ENCODE results near the gene MGAT3.

The MGAT3 gene

GRCh38 chr22:39458444-39459083, 1.8 kb downstream of the MGAT3 start:
- Histone ChIP-seq H3K27me3 (ENCODE audit: insufficient read depth, low read length, poor library complexity) (peaks cover 3% of the 10 kb centered on the region), H3K79me2 (ENCODE audit: insufficient read depth, low read length) (no peaks in the 10 kb centered on the region), H3K27ac (ENCODE audit: low read length) (no peak overlapping the region), H3K4me3 (ENCODE audit: low read depth in 1 of 2, low read length in 2 of 2) (no peak overlapping the region), H3K36me3 (ENCODE audit: insufficient read depth, low read length) (no peaks in the 10 kb centered on the region), H3K9me3 (ENCODE audit: insufficient read depth, low read length, severe bottlenecking) (no peaks in the 10 kb centered on the region), H3K9ac (ENCODE audit: low read depth, low read length) (no peak overlapping the region), H4K20me1 (ENCODE audit: insufficient read depth, low read length) (peaks cover 3% of the 10 kb centered on the region; the same call in 1 of the 2 replicates), H3K4me1 (ENCODE audit: insufficient read depth, low read length) (no peaks in the 10 kb centered on the region), H3K4me2 (ENCODE audit: insufficient read depth, low read length) (no peak overlapping the region), H2AFZ (ENCODE audit: low read depth, low read length) (no peak overlapping the region)
- no peak for DNase-seq
- TF ChIP-seq EZH2 (IDR thresholded peaks at IDR 0.05; ENCODE audit: borderline replicate concordance, low read depth, low read length, severe bottlenecking) (no peak), CTCF (IDR thresholded peaks at IDR 0.05; ENCODE audit: borderline replicate concordance, extremely low read depth, low read length, poor library complexity, severe bottlenecking) (no peak)
- no peak for ATAC-seq (ENCODE audit: insufficient read depth, low read depth)

- no peak for ATAC-seq (ENCODE audit: insufficient read depth, low read depth)
- Histone ChIP-seq H2AFZ (ENCODE audit: low read depth, low read length) (no peak overlapping the region), H3K79me2 (ENCODE audit: insufficient read depth, low read length) (no peaks in the 10 kb centered on the region)
These were observed 2.9 kb downstream of the MGAT3 start for GRCh38 chr22:39459681-39460080.

GRCh38 chr22:39462443-39463221, 5.8 kb downstream of the MGAT3 start:
- H3K4me3 ChIP-seq (ENCODE audit: low read depth in 1 of 2, low read length in 2 of 2), result no peak overlapping the region
- H3K79me2 ChIP-seq (ENCODE audit: insufficient read depth, low read length), result no peaks in the 10 kb centered on the region
- H3K4me2 ChIP-seq (ENCODE audit: insufficient read depth, low read length), result no peak overlapping the region
- no peak for DNase-seq
- H3K4me1 ChIP-seq (ENCODE audit: insufficient read depth, low read length), result no peaks in the 10 kb centered on the region
- TF ChIP-seq CTCF (IDR thresholded peaks at IDR 0.05; ENCODE audit: borderline replicate concordance, extremely low read depth, low read length, poor library complexity, severe bottlenecking), result no peak
- no peak for TF ChIP-seq EZH2 (IDR thresholded peaks at IDR 0.05; ENCODE audit: borderline replicate concordance, low read depth, low read length, severe bottlenecking)
- H4K20me1 ChIP-seq (ENCODE audit: insufficient read depth, low read length), result peaks cover 3% of the 10 kb centered on the region; the same call in 1 of the 2 replicates
- H2AFZ ChIP-seq (ENCODE audit: low read depth, low read length), result no peak overlapping the region
- no peak overlapping the region for H3K27ac ChIP-seq (ENCODE audit: low read length)
- H3K36me3 ChIP-seq (ENCODE audit: insufficient read depth, low read length), result no peaks in the 10 kb centered on the region
- H3K9me3 ChIP-seq (ENCODE audit: insufficient read depth, low read length, severe bottlenecking), result no peaks in the 10 kb centered on the region
- H3K9ac ChIP-seq (ENCODE audit: low read depth, low read length), result no peak overlapping the region
- peaks cover 3% of the 10 kb centered on the region for H3K27me3 ChIP-seq (ENCODE audit: insufficient read depth, low read length, poor library complexity)
- ATAC-seq (ENCODE audit: insufficient read depth, low read depth), result no peak

More at GRCh38 chr22:39459681-39460080, 2.9 kb downstream of the MGAT3 start:
- no peaks in the 10 kb centered on the region for H3K36me3 ChIP-seq (ENCODE audit: insufficient read depth, low read length)
- H4K20me1 ChIP-seq (ENCODE audit: insufficient read depth, low read length), result peaks cover 3% of the 10 kb centered on the region; the same call in 1 of the 2 replicates
- H3K27ac ChIP-seq (ENCODE audit: low read length), result no peak overlapping the region
- DNase-seq, result no peak
- no peaks in the 10 kb centered on the region for H3K9me3 ChIP-seq (ENCODE audit: insufficient read depth, low read length, severe bottlenecking)
- H3K4me1 ChIP-seq (ENCODE audit: insufficient read depth, low read length), result no peaks in the 10 kb centered on the region
- no peak overlapping the region for H3K4me3 ChIP-seq (ENCODE audit: low read depth in 1 of 2, low read length in 2 of 2)
- H3K27me3 ChIP-seq (ENCODE audit: insufficient read depth, low read length, poor library complexity), result peaks cover 3% of the 10 kb centered on the region
- TF ChIP-seq CTCF (IDR thresholded peaks at IDR 0.05; ENCODE audit: borderline replicate concordance, extremely low read depth, low read length, poor library complexity, severe bottlenecking) (no peak), EZH2 (IDR thresholded peaks at IDR 0.05; ENCODE audit: borderline replicate concordance, low read depth, low read length, severe bottlenecking) (no peak)
- no peak overlapping the region for H3K9ac ChIP-seq (ENCODE audit: low read depth, low read length)
- H3K4me2 ChIP-seq (ENCODE audit: insufficient read depth, low read length), result no peak overlapping the region

All from DND-41 (cell line).